GM19452 (cell line): Measurements from ENCODE around the gene FOXK1.
A peak's percentile ranks its signal among the peaks of the same experiment; 100 is the strongest.

Experiments
- ATAC-seq: cut with Tn5 transposase; IDR thresholded peaks from one replicate; pipeline ENCODE4 v1.9.1; 2021; ENCODE audit not compliant: unreplicated experiment

Gene FOXK1

DNA sequence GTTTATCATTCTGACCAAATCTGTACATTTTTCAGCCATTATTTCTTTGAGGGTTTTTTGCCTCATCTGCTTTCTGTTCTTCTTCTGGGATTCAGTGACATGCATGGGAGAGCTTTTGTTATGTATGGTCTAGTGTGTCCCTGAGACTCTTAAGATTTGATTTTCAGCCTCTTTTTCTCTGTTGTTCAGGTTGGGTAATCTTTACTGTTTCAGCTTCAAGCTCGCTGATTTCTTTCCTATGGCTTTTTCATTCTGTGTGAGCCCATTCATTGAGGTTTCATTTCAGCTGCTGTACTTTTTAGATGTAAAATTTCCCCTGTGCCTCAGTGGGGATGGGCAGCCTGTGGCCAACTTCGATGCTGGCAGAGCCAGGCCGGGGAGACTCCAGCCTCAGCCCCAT, 38.1 kb downstream of the FOXK1 start:
- ATAC-seq = no peak

DNA sequence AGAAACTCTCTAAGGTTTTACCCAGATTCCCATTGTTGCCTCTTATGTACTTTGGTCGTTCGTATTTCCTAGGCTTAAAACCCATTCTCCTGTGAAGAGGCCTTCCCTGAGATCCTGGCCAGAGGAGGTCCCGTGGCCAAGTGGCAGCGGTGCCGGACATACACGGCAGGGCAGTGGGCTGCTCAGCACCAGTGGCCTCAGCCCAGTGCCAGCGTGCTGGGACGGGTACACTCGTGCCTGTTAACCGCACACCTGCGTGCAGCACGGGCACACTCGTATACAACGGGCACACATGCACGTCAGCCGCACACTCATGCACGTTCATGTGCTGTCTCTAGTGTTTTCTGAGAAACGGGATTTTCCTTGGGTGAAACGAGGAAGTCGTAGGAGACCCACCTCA, 40.2 kb downstream of the FOXK1 start:
- no peak for ATAC-seq

DNA sequence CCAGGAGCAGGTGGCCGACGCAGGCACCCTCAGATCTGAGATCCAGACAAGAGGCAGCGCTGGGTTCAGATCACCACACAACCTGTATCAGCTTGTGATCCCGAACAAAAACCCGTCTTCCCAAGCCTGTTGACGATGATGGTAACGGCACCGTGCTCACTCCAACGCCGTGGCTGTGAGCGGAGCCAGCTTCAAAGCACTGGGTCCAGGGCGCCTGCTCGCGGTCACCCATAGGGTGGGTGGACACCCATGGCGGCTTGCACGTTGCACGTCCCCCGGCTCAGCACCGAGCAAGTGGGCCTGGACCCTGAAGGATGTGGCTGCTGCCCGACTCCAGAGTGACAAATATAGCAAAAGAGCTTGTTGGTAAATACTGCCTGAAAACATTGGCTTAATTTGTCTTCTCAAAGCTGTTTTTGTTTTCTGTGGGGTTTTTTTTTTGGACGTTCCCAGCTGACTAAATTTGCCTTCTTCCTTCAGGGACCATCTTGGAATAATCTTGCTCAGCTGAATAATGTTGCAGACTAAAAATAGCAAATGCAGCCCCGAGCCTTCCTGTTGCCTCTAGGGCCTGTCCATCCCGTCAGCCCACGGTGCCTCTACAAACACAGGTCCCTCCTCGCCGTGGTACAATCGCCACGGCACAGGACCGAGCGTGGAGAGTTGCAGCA, 41.0 kb downstream of the FOXK1 start:
- ATAC-seq = no peak

DNA sequence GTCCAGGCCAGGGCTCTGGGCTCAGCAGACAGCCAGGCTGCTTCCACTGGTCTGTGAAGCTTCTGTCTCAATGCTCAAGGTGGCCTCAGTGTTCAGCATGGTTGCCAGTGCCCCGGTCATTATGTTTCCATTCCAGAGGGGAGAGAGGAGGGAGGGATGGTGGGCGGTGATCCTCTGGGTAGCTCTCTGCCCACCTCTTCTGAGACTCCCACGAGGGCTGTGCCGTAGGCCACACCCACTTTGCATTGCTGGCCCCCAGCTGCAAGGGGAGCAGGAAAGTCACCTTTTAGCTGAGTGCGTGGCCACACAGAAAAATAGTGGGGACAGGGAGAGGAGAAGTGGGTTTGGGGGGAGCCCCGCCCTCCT, 42.5 kb downstream of the FOXK1 start:
- peak; percentile 4 for ATAC-seq

DNA sequence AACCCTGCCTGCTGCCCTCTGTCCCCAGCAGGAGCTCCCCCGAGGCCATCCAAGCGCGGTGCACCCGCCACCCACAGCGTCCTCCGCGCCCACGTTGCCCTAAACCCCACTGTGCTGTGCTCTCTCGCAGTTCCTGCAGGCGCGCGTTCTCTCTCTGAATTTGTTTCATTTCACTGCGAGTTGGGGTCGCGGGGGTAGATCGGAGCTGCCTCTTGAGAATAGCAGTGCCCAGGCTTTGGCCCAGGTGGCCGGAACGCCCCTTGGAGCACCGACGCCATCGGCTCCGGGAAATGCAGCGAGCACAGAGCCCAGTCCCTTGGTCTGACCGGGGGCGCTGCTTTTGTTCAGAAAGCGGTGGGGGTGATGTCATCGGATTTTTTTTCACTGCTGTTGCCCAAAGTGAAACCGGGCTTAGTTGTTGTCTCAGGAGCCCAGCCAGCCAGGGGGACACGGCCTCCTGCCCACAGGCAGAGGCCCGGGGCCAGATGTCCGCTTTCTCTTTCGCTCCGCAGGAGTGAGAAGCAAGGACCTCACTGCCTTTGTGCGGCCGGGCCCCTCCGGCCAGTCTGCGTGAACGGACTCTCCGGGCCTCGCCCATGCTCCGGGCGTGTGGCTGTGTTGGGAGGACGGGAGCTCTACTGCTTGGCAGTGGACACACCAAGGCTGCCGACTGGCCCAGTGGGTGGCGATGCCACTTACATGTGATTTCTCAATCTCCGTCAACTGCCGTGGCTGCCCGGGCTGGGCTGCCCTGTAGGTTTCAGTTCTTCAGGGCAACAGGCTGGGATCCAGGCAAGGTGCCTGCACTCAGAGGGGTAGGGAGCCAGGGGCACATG, 43.1 kb downstream of the FOXK1 start:
- ATAC-seq = peak; percentile 81

DNA sequence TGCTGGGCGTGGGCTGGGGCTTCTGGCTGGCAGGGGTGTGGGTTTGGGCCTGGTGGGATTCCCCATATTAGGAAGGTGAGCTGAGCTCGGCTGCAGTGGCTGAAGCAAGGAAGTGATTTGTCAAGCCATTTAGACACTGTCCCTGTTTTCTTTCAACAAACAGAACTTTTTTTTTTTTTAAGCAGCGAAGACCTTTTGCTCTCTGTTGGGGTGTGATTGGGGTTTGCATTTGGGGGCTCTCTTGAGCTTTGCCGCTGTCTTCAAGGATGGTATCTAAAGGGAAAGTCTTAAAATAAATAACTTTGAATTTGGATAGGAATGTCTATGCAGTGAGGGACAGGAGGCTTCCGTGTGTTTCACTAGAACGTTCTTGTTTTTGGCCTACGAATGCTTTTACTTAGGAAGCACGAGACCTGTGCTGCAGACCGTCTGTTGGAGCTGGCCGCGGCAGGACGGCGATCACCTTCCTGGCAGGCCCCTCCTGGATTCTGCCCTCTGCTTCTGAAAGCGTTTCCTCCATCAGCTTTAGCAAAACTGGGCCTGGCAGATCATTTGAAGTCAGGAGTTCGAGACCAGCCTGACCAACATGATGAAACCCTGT, 43.9 kb downstream of the FOXK1 start:
- ATAC-seq = no peak

DNA sequence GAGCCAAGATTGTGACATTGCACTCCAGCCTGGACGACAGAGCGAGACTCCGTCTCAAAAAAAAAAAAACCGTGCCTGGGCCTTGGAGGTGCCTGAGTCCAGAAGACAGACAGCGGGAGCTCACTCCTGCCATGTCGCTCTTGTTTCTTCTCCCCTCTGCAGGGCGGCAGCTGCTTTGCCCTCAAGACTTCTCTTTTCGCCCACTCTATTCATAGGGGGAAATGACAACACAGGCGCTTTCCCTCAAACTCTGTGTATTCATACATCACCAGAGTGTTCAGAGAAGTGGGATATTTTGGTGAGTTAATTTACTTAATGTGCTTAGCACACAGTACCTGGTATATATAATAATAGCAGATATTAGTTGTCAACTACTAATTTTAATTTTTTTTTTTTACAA, 44.5 kb downstream of the FOXK1 start:
- ATAC-seq = no peak

DNA sequence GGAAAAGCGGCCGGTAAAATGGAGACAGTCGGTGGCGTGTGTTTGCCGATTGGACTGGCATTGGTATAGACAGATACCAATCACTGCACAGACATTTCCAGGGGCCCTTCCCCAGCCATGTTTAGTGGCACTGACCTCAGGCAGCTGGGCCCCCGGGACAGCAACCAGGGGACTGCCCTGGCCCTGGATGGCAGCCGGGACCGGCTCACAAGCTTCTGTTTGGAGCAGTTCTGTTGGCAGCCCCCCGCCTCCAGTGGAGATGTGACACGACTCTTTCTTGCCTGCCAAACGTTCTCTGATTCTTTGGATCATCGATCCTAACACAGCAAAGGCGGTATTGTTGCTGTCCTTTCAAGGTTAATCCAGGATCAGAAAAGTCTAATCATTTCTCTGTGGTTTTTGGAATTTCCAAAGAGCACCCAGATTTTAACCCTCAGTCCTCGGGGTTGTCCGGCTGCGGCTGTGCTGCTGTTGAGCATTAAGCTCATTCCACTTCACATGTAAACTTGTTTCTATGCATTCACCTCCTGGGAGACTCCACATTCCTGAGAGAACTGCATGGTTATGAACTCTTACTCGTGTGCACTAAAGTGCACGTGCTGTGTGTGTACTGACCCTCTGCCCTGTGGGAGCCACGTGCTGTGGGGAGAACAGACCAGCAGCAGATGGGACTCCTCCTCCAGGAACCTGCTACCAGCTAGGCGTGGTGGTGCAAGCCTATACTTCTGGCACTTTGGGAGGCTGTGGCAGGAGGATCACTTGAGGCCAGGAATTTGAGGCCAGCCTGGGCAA, 46.0 kb downstream of the FOXK1 start:
- no peak for ATAC-seq

DNA sequence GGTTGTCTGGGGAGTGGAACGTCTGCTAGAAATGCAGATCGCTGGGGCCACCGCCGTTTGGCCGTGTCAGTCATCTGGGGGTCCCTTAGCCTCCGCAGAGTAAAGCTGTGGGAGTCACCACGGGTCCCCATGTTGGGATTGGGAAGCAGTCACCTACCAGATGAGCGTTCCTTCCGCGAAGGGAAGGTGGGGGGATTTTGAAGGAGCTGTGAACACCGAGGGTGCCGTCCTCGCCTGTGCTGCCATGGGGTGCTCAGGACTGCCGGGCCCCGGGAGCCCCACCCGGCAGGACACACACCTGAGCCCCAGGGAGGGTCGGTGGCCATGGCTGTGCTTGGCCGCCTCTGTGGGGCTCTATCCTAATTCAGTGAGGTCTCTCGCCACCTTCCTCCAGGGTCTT, 47.2 kb downstream of the FOXK1 start:
- no peak for ATAC-seq

DNA sequence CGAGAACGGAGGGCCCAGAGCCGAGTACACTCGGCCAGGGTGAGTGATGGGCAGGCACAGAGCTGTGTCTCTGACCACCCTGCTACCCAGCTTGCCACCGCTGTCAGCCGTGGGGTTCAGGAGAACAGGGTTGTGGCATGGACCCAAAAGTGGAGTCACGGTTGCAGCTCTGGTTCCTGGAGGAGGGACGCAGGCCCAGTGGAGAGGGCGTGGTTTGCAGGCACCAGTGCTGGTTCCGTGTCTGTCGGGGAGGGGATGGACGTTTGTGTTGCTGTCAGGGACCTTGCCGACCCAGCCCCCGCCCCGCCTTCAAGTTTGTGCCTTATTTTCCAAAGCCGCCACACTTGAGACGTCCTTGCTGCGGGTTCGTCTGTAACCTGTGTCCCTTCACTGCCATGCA, 48.2 kb downstream of the FOXK1 start:
- ATAC-seq = no peak

DNA sequence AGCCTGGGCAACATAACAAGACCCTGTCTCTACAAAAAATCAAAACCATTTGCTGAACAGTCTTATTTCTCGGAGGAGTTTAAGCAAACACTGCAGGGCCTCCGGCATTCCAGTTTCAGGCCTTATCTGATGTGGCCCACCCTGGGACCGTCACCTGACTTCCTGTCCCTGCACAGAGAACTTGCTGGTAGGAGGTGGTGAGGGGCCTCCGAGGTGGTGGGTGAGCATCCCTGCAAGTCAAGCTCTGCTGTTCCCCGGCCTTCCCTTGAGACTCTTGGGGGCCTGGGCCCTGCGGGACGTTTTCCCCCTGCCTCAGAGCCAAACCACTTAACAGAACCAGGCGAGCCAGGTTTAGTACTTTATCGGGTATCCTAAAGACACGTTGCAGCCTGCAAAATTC, 48.9 kb downstream of the FOXK1 start:
- ATAC-seq = no peak

DNA sequence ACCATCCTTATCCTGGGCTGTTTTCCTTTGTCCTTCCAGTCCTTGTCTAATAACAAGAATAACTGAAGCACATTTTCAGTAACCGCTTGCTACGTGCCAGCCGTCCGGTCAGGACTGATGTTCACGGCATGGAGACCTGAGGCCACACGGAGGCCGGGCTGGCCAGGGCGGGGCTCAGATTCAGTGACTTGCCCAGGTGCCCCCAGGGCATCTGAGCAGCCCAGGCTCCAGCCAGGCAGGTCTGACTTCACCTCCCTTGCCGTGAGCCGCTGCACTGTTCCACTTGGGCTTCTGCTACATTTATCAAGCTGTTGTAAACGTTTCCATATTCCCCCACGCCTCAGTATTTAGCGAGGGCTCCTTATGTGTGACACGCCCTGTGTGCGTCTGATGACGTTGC, 49.7 kb downstream of the FOXK1 start:
- no peak for ATAC-seq

DNA sequence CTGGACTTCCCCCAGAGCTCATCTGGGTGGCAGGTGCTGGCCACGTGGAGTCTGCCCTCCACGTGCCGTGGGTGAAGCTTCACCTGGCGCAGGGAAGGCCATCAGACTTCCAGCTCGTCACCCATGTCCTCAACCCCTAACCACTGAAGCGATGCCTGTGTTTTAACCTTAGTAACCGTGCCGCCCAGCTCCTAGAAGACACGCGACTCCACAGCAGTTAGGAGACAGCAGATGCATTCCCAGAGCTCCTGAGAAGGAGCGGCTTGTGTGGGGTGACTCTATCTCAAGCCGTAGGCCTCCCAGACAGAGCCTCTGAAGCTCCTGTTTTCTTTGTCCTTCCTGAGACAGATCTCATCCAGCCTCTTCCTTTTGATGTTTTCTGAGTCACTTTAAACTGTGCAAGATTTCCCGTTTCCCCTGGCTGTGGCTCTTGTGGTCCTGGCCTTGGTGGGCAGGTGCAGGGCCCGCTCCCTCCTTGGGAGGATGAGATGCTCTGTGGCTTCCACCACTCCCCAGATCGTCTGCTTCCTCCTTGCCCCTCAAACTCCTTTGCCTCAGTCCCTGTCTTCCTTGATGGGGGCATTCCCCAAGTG, 51.9 kb downstream of the FOXK1 start:
- no peak for ATAC-seq

DNA sequence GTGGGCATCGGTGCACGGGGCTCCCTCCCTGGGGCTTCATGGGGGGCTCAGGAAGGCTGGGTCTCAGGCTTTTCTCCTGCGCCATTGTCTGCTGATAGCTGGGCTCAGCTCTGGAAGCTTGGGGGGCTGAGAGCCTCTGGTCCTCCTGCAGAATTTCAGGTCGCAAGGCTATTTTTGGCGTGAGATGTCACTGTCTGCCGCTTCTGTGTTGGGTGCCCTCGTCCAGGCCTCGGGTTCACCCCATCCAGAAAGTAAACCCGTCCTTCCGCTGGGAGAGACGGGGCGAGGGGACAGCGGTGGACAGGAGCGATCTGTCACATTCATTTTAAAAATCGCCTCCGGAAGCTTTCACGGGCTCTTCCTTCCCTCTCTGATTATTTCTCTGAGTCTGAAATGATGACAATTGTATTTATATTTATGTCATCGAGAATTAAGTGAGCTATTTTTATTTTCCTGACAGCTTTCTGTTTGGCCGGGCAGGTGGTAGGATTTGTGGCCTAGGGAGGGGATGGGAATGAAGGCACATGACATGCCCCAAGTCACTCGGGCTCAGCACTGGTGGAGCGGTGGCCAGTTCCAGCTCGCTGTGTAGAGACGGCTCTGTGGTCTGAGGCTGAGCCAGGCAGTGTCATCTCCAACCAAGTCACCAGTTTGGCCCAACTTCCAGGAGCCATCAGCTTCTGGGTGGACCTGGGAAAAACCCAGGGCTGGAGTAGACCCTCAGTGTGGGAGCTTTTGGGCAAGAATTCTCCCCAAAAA, 52.7 kb downstream of the FOXK1 start:
- ATAC-seq = no peak

DNA sequence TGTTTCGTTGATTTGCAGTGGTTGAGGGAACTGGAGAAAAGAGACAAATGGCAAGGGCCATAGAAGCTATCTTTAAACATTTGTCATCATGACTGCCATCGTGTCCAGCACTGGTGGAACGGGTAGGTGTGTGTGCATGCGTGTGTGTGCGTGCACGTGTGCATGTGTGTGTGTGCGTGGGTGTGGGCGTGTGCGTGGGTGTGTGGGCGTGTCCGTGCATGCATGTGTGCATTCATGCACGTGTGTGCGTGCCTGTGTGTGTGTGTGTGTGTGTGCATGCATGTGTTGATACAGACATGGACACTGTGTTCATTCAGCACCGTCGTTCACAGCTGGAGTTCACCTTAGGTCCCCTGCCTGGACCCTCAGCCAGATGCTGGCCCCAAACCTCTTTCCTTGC, 55.2 kb downstream of the FOXK1 start:
- no peak for ATAC-seq

DNA sequence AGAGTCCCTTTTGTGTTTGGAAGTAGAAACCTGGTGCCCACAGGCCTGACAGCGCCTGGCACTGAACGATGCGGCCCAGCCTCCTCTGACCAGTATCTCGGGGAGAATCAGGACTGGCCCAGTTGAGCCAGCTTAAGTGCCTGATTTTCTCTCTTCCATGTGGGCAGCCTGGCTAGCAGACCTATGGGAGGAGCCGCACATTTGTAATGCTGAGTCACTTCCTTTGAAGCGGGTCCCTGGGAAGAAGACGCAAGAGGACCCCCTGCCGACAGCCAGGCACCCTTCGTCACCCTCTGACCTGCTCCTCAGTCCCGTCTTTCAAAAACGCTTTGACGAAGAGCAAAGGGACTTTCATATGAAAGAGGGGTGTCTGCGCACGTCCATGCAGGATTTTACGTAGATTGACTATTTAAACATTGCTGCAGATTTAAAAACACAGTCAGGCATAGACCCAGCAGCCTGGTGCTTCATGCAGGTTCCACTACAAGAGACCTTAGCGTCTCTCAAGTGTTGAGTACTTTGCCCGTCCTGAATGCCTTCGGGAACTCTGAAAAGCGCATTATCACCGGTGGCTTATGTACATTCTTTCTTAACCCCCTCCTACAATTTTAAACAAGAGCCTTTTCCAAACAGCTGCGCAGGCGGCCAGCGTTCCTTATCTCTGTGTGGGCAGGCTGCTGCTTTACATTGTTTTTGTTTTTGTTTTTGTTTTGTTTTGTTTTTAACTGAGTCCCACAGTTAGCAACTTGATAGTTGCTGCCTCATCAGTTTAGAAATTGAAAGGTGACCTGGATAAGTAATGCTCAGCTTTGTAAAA, 56.8 kb downstream of the FOXK1 start:
- ATAC-seq = no peak

DNA sequence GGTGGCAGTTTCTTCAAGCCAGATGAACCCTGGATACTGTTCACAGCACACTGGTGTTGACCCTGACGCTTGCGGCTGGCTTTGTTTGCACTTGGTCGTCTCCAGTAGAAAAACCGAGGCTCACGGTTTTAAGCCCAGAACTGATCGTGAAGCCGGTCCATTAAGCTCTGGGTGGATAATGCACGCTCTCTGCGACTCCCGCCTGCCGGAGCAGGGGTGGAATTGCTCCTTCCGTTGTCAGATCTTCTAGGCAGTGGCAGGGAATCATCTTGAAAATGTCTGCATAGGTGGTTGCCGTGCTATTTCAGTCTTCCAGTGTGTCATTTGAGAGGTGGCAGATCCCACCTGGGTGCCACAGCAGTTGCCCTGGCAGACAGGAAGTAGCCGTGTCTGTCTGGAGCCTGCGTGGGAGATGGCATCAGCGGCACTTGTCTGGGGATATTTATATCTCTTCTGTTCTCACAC, 57.5 kb downstream of the FOXK1 start:
- ATAC-seq = no peak

DNA sequence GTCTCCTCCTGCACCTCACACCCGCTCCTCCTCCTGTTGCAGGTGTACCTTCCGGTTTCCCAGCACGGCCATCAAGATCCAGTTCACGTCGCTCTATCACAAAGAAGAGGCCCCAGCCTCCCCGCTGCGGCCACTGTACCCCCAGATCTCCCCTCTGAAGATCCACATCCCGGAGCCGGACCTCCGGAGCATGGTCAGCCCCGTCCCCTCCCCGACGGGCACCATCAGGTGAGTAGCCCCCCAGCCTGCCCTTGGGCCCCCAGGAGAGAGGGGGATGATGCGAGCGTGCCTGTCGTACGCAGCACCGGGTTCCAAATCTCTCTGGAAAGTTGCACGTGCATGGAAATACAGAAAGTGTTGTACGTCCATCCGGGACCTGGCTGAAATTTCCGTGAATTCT, 58.7 kb downstream of the FOXK1 start:
- no peak for ATAC-seq

DNA sequence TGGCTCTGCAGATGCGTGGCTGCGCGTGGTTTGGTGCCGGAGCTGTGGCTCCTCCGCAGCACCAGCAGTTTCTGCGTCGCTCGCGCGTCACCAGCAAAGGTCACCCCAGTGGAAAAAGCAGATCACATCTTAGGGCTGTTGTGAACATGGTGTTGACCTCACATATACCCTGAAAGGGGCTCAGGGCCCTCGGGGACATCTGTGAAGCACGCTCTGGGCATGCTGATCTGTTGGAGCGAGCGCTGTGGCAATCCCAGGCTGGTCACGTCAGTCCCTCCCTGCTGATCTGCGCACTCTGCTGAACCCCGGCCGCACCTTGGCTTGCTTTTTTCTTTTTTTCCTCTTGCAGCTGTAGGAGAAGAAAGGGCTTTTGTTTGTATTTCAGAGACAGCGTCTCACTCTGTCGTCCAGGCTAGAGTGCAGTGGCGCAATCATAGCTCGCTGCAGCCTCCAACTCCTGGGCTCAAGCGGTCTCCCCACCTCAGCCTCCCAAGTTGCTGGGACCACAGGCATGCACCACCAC, 60.0 kb downstream of the FOXK1 start:
- no peak for ATAC-seq
